Uterus (tissue), 4 donors: ENCODE data around the gene NEAT1. TPM values are rescaled to one million over a fixed set of nuclear protein-coding genes. Genes with fewer than 3 reads are reported as not detected.

Experiments used
- DNase-seq, 2 donors: peaks; one replicate each; pipeline ENCODE4 v3.0.0-alpha.2; 2019 to 2020
- H3K27ac ChIP-seq, 2 donors: fragments of 200-600 bp; sonication (generic); 1 replicate in 1 of 2; 2 replicates in 1 of 2; pipeline ENCODE4 v1.5.1; 2016 to 2018
- H3K27me3 ChIP-seq, 2 donors: fragments of 200-600 bp; sonication (generic); one replicate each; pipeline ENCODE4 v1.5.1; 2018 to 2019; ENCODE audit warnings: control low read depth in 1 of 2
- H3K36me3 ChIP-seq, 2 donors: fragments of 200-600 bp; sonication (generic); one replicate each; pipeline ENCODE4 v1.5.1; 2019; ENCODE audit warnings: control low read depth in 1 of 2
- H3K4me1 ChIP-seq, 2 donors: fragments of 200-600 bp; sonication (generic); one replicate each; pipeline ENCODE4 v1.5.1; 2018 to 2019; ENCODE audit warnings: control low read depth in 1 of 2
- H3K4me3 ChIP-seq, 2 donors: fragments of 200-600 bp; sonication (generic); 1 replicate in 1 of 2; 2 replicates in 1 of 2; pipeline ENCODE4 v1.5.1; 2018 to 2019; ENCODE audit warnings: mild to moderate bottlenecking in 1 of 2
- H3K9me3 ChIP-seq, 2 donors: fragments of 200-600 bp; sonication (generic); one replicate each; pipeline ENCODE4 v1.5.1; 2019; ENCODE audit warnings: control low read depth in 1 of 2
- CTCF ChIP-seq, 4 experiments: fragments of 200-600 bp in 2 of 4; fragments of 450-650 bp in 2 of 4; sonication (generic) in 2 of 4; IDR thresholded peaks; one replicate each; pipeline ENCODE4 v1.5.1; 2016 to 2019; ENCODE audit warnings: antibody characterized with exemption in 4 of 4, mild to moderate bottlenecking in 2 of 4, moderate library complexity in 1 of 4
- POLR2A ChIP-seq, 2 donors: fragments of 450-650 bp; IDR thresholded peaks; one replicate each; pipeline ENCODE4 v1.6.1; 2016; ENCODE audit warnings: antibody characterized with exemption in 2 of 2, mild to moderate bottlenecking in 1 of 2, moderate library complexity in 1 of 2
- intact Hi-C: fragments of 100-400 bp; cut with DNase I; formaldehyde crosslinking; loops from one replicate; pipeline ENCODE4 v1.15.1; 2023; ENCODE audit warnings: low total_unique reads
- total RNA-seq, 4 donors: library from RNA; depleted of rRNA in 3 of 4; stranded (reverse); fragments of >200 nt in 3 of 4; gene quantifications; one replicate each; pipeline versions ENCODE4 v1.1.0 to v1.2.4, GENCODE V29; 2014 to 2023
- donor health status: DM: yes; HTN: yes; CAD: no.

NEAT1 gene
- total RNA-seq, 4 donors from 2014 or later: 33.6 to 932 (median 120) TPM

- H3K27ac ChIP-seq: no peak overlapping the region
- H3K4me3 ChIP-seq: no peak overlapping the region
- H3K9me3 ChIP-seq: no peaks in the 10 kb centered on the region
- no peaks in the 10 kb centered on the region for H3K36me3 ChIP-seq
- H3K27me3 ChIP-seq: no peaks in the 10 kb centered on the region
- intact Hi-C loops: loop anchor here (10.0 kb wide), 1 partner anchor 228 kb away; no protein-coding TSS in a partner anchor
- peaks cover 3% of the 10 kb centered on the region in 2 donors for H3K4me1 ChIP-seq
- DNase-seq: no peak
- TF ChIP-seq POLR2A (IDR thresholded peaks at IDR 0.05): no peak
- TF ChIP-seq CTCF (IDR thresholded peaks at IDR 0.05): no peak
These were observed 45.6 kb upstream of the NEAT1 start for GRCh38 chr11:65377036-65377435.

GRCh38 chr11:65377777-65378176 lies 44.8 kb upstream of the NEAT1 start:
- intact Hi-C loops: loop anchor here (10.0 kb wide), 1 partner anchor 227 kb away; no protein-coding TSS in a partner anchor
- H3K27ac ChIP-seq: no peak overlapping the region
- no peaks in the 10 kb centered on the region for H3K9me3 ChIP-seq
- TF ChIP-seq CTCF (IDR thresholded peaks at IDR 0.05) (no peak), POLR2A (IDR thresholded peaks at IDR 0.05) (no peak)
- no peaks in the 10 kb centered on the region for H3K36me3 ChIP-seq
- no peaks in the 10 kb centered on the region for H3K27me3 ChIP-seq
- peaks cover 3 to 4% of the 10 kb centered on the region in 2 donors for H3K4me1 ChIP-seq
- DNase-seq: no peak
- no peak overlapping the region for H3K4me3 ChIP-seq

GRCh38 chr11:65378208-65378927 lies 44.2 kb upstream of the NEAT1 start:
- intact Hi-C loops: loop anchor here (10.0 kb wide), 1 partner anchor 226 kb away; no protein-coding TSS in a partner anchor
- DNase-seq: no peak
- no peaks in the 10 kb centered on the region for H3K36me3 ChIP-seq
- H3K27me3 ChIP-seq: no peaks in the 10 kb centered on the region
- peaks cover 6 to 10% of the 10 kb centered on the region in 2 donors for H3K4me1 ChIP-seq
- no peak overlapping the region for H3K4me3 ChIP-seq
- H3K9me3 ChIP-seq: no peaks in the 10 kb centered on the region
- TF ChIP-seq POLR2A (IDR thresholded peaks at IDR 0.05) (no peak), CTCF (IDR thresholded peaks at IDR 0.05) (no peak)
- H3K27ac ChIP-seq: no peak overlapping the region

GRCh38 chr11:65378928-65379638 lies 43.5 kb upstream of the NEAT1 start:
- no peak overlapping the region for H3K27ac ChIP-seq
- no peak overlapping the region for H3K4me3 ChIP-seq
- TF ChIP-seq POLR2A (IDR thresholded peaks at IDR 0.05): no peak
- TF ChIP-seq CTCF (IDR thresholded peaks at IDR 0.05): no peak
- DNase-seq: no peak
- peaks cover 11 to 15% of the 10 kb centered on the region in 2 donors for H3K4me1 ChIP-seq
- H3K36me3 ChIP-seq: no peaks in the 10 kb centered on the region
- H3K27me3 ChIP-seq: no peaks in the 10 kb centered on the region
- intact Hi-C loops: loop anchor here (10.0 kb wide), 1 partner anchor 226 kb away; no protein-coding TSS in a partner anchor
- no peaks in the 10 kb centered on the region for H3K9me3 ChIP-seq
